Right atrium auricular region (tissue), 2 donors: Measurements from ENCODE around the gene UNC5B. TPM values are rescaled to one million over a fixed set of nuclear protein-coding genes. Genes with fewer than 3 reads are reported as not detected.

Source experiments
- DNase-seq: peaks from one replicate; pipeline ENCODE4 v3.0.0-alpha.2; 2019; ENCODE audit warnings: low spot score
- H3K27ac ChIP-seq, 2 donors: fragments of 200-600 bp; sonication (generic); 1 replicate in 1 of 2; 2 replicates in 1 of 2; pipeline ENCODE4 v1.5.1; 2016 to 2019
- H3K27me3 ChIP-seq, 2 donors: fragments of 200-600 bp; sonication (generic); one replicate each; pipeline versions ENCODE4 v1.5.1 to v1.6.0; 2017 to 2019
- H3K36me3 ChIP-seq: fragments of 200-600 bp; sonication (generic); one replicate; pipeline ENCODE4 v1.5.1; 2016
- H3K4me1 ChIP-seq, 2 donors: fragments of 200-600 bp; sonication (generic); one replicate each; pipeline versions ENCODE4 v1.5.1 to v1.6.0; 2017 to 2019
- H3K4me3 ChIP-seq, 2 donors: fragments of 200-600 bp; sonication (generic); 1 replicate in 1 of 2; 2 replicates in 1 of 2; pipeline ENCODE4 v1.5.1; 2017 to 2019; ENCODE audit warnings: mild to moderate bottlenecking in 1 of 2, moderate library complexity in 1 of 2
- H3K9me3 ChIP-seq, 2 donors: fragments of 200-600 bp; sonication (generic); one replicate each; pipeline ENCODE4 v1.5.1; 2019
- total RNA-seq, 2 donors: library from RNA; depleted of rRNA; stranded (reverse); fragments of >200 nt; gene quantifications; one replicate each; pipeline ENCODE4 v1.1.0, GENCODE V29; 2016
- TF ChIP-seq, protein P1 (sequence below), 2 donors: fragments of 200-600 bp; sonication (generic); IDR thresholded peaks; one replicate each; pipeline ENCODE4 v1.5.1; 2019; ENCODE audit warnings: antibody characterized with exemption in 2 of 2

Gene UNC5B
- total RNA-seq, 2 donors from 2014 or later, result 10.9 to 29.2 TPM

DNA sequence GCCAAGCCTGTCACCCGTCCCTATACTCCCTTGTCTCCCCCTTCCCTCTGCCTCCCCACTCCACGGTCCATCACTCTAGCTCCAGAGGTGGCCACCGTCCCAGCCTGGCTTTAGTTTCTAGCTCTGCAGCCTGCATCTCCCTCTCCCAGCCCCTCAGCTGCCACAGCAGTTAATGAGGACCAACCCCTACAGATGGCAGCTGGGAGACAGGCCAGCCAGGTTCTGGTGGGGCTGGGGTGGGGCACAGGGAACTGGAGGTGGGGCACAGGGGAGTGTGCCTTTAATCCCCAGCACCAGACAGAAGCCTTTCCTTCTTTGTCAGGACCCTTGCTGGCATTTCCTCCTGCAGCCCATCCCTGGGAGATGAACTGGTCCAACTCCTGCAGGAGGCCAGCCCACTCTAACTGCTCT, 21.1 kb downstream of the UNC5B start:
- no peaks in the 10 kb centered on the region for H3K9me3 ChIP-seq
- no peak for DNase-seq
- H3K4me1 ChIP-seq, result peaks cover 0 to 90% of the 10 kb centered on the region in 2 donors
- TF ChIP-seq, protein P1, sequence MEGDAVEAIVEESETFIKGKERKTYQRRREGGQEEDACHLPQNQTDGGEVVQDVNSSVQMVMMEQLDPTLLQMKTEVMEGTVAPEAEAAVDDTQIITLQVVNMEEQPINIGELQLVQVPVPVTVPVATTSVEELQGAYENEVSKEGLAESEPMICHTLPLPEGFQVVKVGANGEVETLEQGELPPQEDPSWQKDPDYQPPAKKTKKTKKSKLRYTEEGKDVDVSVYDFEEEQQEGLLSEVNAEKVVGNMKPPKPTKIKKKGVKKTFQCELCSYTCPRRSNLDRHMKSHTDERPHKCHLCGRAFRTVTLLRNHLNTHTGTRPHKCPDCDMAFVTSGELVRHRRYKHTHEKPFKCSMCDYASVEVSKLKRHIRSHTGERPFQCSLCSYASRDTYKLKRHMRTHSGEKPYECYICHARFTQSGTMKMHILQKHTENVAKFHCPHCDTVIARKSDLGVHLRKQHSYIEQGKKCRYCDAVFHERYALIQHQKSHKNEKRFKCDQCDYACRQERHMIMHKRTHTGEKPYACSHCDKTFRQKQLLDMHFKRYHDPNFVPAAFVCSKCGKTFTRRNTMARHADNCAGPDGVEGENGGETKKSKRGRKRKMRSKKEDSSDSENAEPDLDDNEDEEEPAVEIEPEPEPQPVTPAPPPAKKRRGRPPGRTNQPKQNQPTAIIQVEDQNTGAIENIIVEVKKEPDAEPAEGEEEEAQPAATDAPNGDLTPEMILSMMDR (IDR thresholded peaks at IDR 0.05), result no peak
- H3K4me3 ChIP-seq, result no peak overlapping the region
- peak overlapping the region; percentile 70 to 78 for H3K27ac ChIP-seq
- no peaks in the 10 kb centered on the region for H3K36me3 ChIP-seq
- H3K27me3 ChIP-seq, result no peaks in the 10 kb centered on the region

DNA sequence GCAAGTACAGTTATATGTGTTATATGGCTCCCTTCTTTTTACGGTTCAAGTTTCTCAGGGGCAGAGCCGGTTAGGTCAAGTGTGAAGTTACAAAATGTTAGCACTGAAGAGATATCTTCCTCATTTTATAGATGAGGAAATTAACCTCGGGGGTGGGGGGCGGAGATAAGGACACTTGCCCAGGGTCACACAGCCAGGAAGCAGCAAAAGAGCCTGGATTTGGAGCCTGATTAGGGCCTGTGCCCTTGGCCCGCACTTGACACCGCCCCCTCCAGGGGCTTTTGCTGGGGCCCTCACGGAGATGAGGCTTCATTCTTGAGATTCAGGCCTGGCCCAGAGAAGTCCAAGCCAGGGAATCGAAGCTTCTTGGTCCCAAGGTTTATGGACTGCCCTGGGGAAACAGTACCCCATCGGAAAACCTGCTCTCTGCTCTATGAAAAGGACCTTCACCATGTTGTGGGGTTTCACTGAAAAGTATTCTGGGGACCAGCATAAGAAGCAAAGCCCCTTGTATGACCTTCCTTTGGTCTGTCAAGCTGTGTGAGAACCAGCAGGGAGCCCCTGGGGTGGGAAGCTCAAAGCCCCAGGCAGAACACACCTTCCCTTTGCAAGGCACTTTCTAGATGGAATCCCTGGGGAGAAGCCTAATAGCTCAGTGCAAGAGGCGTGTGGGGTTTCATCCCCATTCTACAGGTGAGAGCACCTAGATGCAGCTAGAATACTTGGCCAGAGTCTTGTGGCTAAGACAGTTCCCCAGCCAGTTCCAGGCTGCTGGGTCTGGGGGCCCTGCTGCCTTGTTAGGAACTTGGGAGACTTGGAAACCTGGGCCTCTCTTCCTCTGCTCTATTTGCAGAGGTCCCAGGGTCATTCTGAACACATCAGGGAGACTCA, 21.9 kb downstream of the UNC5B start:
- no peaks in the 10 kb centered on the region for H3K36me3 ChIP-seq
- no peaks in the 10 kb centered on the region for H3K27me3 ChIP-seq
- no peaks in the 10 kb centered on the region for H3K9me3 ChIP-seq
- H3K4me1 ChIP-seq, result peaks cover 0 to 94% of the 10 kb centered on the region in 2 donors
- no peak for DNase-seq
- H3K27ac ChIP-seq, result peak overlapping the region; percentile 70 to 78
- no peak overlapping the region for H3K4me3 ChIP-seq
- TF ChIP-seq, protein P1 (IDR thresholded peaks at IDR 0.05), result no peak

DNA sequence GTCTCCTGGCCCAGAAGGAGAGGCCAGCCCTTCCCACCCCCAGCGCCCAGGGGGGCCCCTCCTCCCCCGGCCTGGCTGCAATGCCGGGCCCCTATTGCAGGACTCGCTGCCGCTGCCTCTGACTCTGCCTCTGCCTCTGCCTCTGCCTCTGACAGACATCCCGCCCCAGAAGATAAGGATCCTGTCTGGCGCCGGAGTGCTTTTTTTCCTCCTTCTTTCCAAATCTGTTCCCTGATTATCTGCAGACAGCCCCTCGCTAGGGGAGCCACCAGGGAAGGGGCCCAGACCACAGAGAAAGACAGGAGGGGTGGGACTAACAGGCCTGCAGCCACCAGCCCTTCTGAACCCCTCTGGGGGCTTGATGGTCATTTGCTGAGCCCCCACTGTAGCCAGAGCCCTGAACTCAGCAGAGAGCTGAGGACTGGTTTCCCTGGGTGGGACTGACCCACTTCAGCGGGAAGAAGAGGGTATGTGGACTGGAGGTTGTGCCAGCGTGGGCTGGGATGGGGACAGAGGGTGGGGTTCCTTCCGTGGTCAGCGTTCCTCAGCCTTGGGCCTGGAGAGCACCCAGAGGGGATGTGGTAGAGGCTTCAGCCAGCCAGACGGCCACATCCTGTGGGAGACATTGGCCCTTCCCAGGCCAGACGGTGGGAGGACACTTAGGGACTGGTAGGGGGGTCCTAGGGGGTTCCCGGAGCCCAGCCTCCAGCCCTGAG, 22.8 kb downstream of the UNC5B start:
- H3K36me3 ChIP-seq, result no peaks in the 10 kb centered on the region
- no peaks in the 10 kb centered on the region for H3K9me3 ChIP-seq
- DNase-seq, result peak; percentile 88
- TF ChIP-seq, protein P1 (IDR thresholded peaks at IDR 0.05), result no peak
- peak overlapping the region; percentile 70 to 78 for H3K27ac ChIP-seq
- peaks cover 0 to 93% of the 10 kb centered on the region in 2 donors for H3K4me1 ChIP-seq
- H3K27me3 ChIP-seq, result no peaks in the 10 kb centered on the region
- H3K4me3 ChIP-seq, result no peak overlapping the region

DNA sequence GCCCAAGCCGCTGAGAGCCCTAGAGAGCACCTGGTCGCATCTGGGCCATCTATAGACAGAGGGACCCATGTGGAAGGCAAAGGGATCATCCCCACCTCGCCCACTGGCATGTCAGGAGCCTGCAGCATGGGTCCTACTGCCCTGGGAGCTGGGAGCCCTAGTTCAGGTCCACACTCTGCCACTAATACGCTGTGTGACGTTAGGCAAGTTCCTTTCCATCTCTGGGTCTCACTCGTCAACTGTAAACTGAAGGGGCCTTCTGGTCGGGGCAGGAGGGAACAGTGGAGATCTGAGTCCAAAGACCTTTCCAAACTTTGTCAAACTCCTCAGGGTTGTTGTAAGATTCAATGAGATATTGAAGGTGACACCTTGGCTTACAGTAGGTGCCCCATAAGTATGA, 23.4 kb downstream of the UNC5B start:
- DNase-seq, result no peak
- H3K4me1 ChIP-seq, result peaks cover 0 to 93% of the 10 kb centered on the region in 2 donors
- no peaks in the 10 kb centered on the region for H3K36me3 ChIP-seq
- H3K27me3 ChIP-seq, result no peaks in the 10 kb centered on the region
- H3K27ac ChIP-seq, result peak overlapping the region; percentile 70 to 78
- TF ChIP-seq, protein P1 (IDR thresholded peaks at IDR 0.05), result no peak
- no peaks in the 10 kb centered on the region for H3K9me3 ChIP-seq
- H3K4me3 ChIP-seq, result no peak overlapping the region

DNA sequence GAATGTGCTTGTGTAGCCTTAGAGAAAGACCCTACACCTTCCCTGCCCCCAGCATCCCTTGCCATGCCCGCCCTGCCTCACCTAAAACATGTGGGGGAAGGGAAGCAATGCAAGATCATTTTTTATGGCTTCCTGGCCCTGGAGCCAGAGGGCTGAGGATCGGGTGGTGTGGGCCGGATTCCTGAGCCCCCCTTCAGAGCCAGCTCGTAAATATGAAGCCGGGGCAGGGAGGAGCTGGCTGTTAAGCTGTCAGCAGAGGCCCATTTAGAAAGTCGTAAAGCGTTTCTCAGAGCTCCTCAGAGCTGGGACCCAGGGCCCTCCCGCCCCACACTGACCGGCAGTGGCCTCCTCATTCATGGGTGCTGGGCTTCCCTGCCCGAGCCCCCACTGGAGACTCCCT, 23.9 kb downstream of the UNC5B start:
- Histone ChIP-seq H3K4me1 (peaks cover 0 to 93% of the 10 kb centered on the region in 2 donors), H3K4me3 (no peak overlapping the region)
- DNase-seq, result no peak

More for the DNA sequence above, 23.9 kb downstream of the UNC5B start:
- no peaks in the 10 kb centered on the region for H3K36me3 ChIP-seq
- no peaks in the 10 kb centered on the region for H3K27me3 ChIP-seq
- TF ChIP-seq, protein P1 (IDR thresholded peaks at IDR 0.05), result no peak
- no peak overlapping the region for H3K27ac ChIP-seq
- H3K9me3 ChIP-seq, result no peaks in the 10 kb centered on the region
